Measurements from ENCODE around the gene GLRX3. TPM values are rescaled to one million over a fixed set of nuclear protein-coding genes. Genes with fewer than 3 reads are reported as not detected.

The GLRX3 gene
- total RNA-seq, 4 donors from 2014 or later, result 28.4 to 38.2 (median 35.9) TPM

- no peak for DNase-seq (ENCODE audit: low spot score in 2 of 2)
- Histone ChIP-seq H3K27ac (no peak overlapping the region), H3K36me3 (no peaks in the 10 kb centered on the region), H3K9me3 (peaks cover 0 to 11% (median 0%) of the 10 kb centered on the region in 4 donors), H3K4me1 (no peaks in the 10 kb centered on the region), H3K27me3 (no peaks in the 10 kb centered on the region), H3K4me3 (no peak overlapping the region)
- TF ChIP-seq EP300 (IDR thresholded peaks at IDR 0.05) (no peak), POLR2A (IDR thresholded peaks at IDR 0.05) (no peak), CTCF (IDR thresholded peaks at IDR 0.05) (no peak)
- WGBS, 2 donors, result 72 to 92% methylated on average over 3 of the region's 3 CpGs
Observed at GRCh38 chr10:130207205-130207604, 71.0 kb downstream of the GLRX3 start.

DNA sequence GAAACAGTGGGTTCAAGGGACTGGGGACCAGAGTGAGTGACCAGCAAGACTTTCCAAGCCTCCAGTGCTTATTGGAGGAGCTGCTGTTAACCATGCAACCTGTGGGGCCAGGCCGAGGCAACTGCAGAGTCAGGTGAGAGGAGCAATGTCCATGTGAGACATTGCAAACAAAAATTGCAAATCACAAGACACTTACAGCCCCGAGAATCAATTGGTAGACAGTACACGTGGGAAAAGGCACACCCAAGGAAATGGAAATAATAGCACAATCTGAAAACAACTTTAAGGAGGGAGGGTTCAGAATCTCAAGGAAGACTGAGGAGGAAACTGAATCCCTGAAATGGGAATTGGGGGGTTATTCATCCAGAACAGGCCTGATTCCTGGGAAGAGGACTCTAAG is 72.6 kb downstream of the GLRX3 start:
- no peak for TF ChIP-seq EP300 (IDR thresholded peaks at IDR 0.05)
- TF ChIP-seq CTCF (IDR thresholded peaks at IDR 0.05), result no peak
- DNase-seq (ENCODE audit: low spot score in 2 of 2), result no peak
- Histone ChIP-seq H3K4me3 (no peak overlapping the region), H3K9me3 (peaks cover 0 to 11% (median 0%) of the 10 kb centered on the region in 4 donors), H3K27ac (no peak overlapping the region), H3K36me3 (no peaks in the 10 kb centered on the region), H3K27me3 (no peaks in the 10 kb centered on the region), H3K4me1 (no peaks in the 10 kb centered on the region)
- 57 to 62% methylated on average over 3 of the region's 3 CpGs for WGBS, 2 donors

DNA sequence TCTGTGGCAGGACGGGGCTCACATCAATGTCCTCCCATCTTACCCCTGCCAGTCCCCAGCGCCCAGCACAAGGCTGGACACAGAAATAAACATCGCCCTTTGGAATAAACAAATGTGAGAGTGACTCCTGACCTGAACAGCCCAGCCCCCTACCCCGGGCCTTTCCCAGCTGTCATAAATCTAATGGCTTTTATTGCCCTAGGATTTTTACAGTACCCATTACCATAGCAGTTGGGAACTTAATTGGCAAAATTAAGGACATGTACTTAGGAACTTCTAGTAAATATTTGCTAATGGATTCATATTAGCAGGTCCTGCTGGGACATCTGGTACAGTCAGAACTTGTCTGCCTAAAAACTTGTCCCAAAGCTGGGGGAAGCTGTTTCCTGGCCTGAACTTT is 76.6 kb downstream of the GLRX3 start:
- H3K4me1 ChIP-seq, result no peaks in the 10 kb centered on the region
- no peak for DNase-seq (ENCODE audit: low spot score in 2 of 2)
- H3K4me3 ChIP-seq, result no peak overlapping the region
- no peaks in the 10 kb centered on the region for H3K27me3 ChIP-seq
- WGBS, 2 donors, result 20 to 24% methylated on average over 4 of the region's 4 CpGs
- no peaks in the 10 kb centered on the region for H3K36me3 ChIP-seq
- TF ChIP-seq CTCF (IDR thresholded peaks at IDR 0.05), result no peak
- no peak for TF ChIP-seq POLR2A (IDR thresholded peaks at IDR 0.05)
- peaks cover 0 to 17% (median 0%) of the 10 kb centered on the region in 4 donors for H3K9me3 ChIP-seq
- no peak overlapping the region for H3K27ac ChIP-seq

GRCh38 chr10:130213286-130214080 is 77.3 kb downstream of the GLRX3 start:
- Histone ChIP-seq H3K36me3 (no peaks in the 10 kb centered on the region), H3K9me3 (peaks cover 0 to 17% (median 0%) of the 10 kb centered on the region in 4 donors), H3K4me3 (no peak overlapping the region), H3K27me3 (no peaks in the 10 kb centered on the region), H3K27ac (no peak overlapping the region), H3K4me1 (no peaks in the 10 kb centered on the region)
- TF ChIP-seq EP300 (IDR thresholded peaks at IDR 0.05) (no peak), CTCF (IDR thresholded peaks at IDR 0.05) (no peak), POLR2A (IDR thresholded peaks at IDR 0.05) (no peak)
- no peak for DNase-seq (ENCODE audit: low spot score in 2 of 2)
- 87 to 93% methylated on average over 49 to 51 of the region's 51 CpGs for WGBS, 2 donors

- Histone ChIP-seq H3K4me3 (no peak overlapping the region), H3K27ac (no peak overlapping the region), H3K9me3 (peaks cover 0 to 10% (median 0%) of the 10 kb centered on the region in 4 donors), H3K4me1 (no peaks in the 10 kb centered on the region), H3K27me3 (no peaks in the 10 kb centered on the region), H3K36me3 (no peaks in the 10 kb centered on the region)
- 97 to 98% methylated on average over 7 of the region's 7 CpGs for WGBS, 2 donors
- DNase-seq (ENCODE audit: low spot score in 2 of 2), result no peak
- TF ChIP-seq EP300 (IDR thresholded peaks at IDR 0.05) (no peak), CTCF (IDR thresholded peaks at IDR 0.05) (no peak), POLR2A (IDR thresholded peaks at IDR 0.05) (no peak)
Observed at GRCh38 chr10:130214431-130214830, 78.2 kb downstream of the GLRX3 start.

All from tibial nerve (tissue), 4 donors.